GM19239 (cell line): ENCODE measurements around the gene MPEG1.

Source experiments
- DNase-seq: peaks from one replicate; pipeline ENCODE4 v3.0.0; 2011; ENCODE audit warnings: low spot score; ENCODE audit not compliant: insufficient read length
- FAIRE-seq: peaks from 2 replicates; lab custom pipeline; 2011; peaks lifted over from hg19 to GRCh38; lab: Jason Lieb, UNC

Gene MPEG1

GRCh38 chr11:59212744-59213631, at the start of gene MPEG1:
MPEG1 (minus strand) TSS chr11:59212927; CDS start chr11:59212865, 62 bp downstream.
- DNase-seq: no peak

GRCh38 chr11:59262177-59262818, 49.6 kb upstream of the MPEG1 start:
- no peak for FAIRE-seq
- no peak for DNase-seq

More at GRCh38 chr11:59212744-59213631, at the start of gene MPEG1:
- FAIRE-seq: no peak

GRCh38 chr11:59261150-59261549, 48.4 kb upstream of the MPEG1 start:
- FAIRE-seq (no peak), DNase-seq (no peak)

- DNase-seq: no peak
- FAIRE-seq: peak; percentile 81
Measured at GRCh38 chr11:59259867-59260475, 47.2 kb upstream of the MPEG1 start.

- no peak for FAIRE-seq
Measured at GRCh38 chr11:59259047-59259446, 46.3 kb upstream of the MPEG1 start.

GRCh38 chr11:59255281-59255680, 42.6 kb upstream of the MPEG1 start:
- no peak for FAIRE-seq
- no peak for DNase-seq

More at GRCh38 chr11:59259047-59259446, 46.3 kb upstream of the MPEG1 start:
- no peak for DNase-seq

- FAIRE-seq: no peak
Measured at GRCh38 chr11:59254286-59254685, 41.6 kb upstream of the MPEG1 start.

GRCh38 chr11:59253001-59253400, 40.3 kb upstream of the MPEG1 start:
- DNase-seq (no peak), FAIRE-seq (no peak)

More at GRCh38 chr11:59254286-59254685, 41.6 kb upstream of the MPEG1 start:
- DNase-seq: no peak

GRCh38 chr11:59249535-59249934, 36.8 kb upstream of the MPEG1 start:
- DNase-seq: no peak
- no peak for FAIRE-seq

GRCh38 chr11:59247531-59248227, 35.0 kb upstream of the MPEG1 start:
- FAIRE-seq (peak; percentile 54), DNase-seq (no peak)

GRCh38 chr11:59243633-59244032, 30.9 kb upstream of the MPEG1 start:
- FAIRE-seq (peak; percentile 42), DNase-seq (no peak)

GRCh38 chr11:59240322-59240721, 27.6 kb upstream of the MPEG1 start:
- DNase-seq: no peak
- FAIRE-seq: no peak

GRCh38 chr11:59226396-59226795, 13.7 kb upstream of the MPEG1 start:
- FAIRE-seq (no peak), DNase-seq (no peak)

- no peak for DNase-seq
- FAIRE-seq: no peak
Measured at GRCh38 chr11:59225017-59225416, 12.3 kb upstream of the MPEG1 start.

GRCh38 chr11:59224351-59224928, 11.7 kb upstream of the MPEG1 start:
- DNase-seq (no peak), FAIRE-seq (peak; percentile 91)

- FAIRE-seq: no peak
- DNase-seq: no peak
Measured at GRCh38 chr11:59223611-59224010, 10.9 kb upstream of the MPEG1 start.

- DNase-seq (no peak), FAIRE-seq (peak; percentile 72)
Measured at GRCh38 chr11:59223177-59223576, 10.4 kb upstream of the MPEG1 start.

- peak; percentile 55 for FAIRE-seq
Measured at GRCh38 chr11:59222464-59223060, 9.8 kb upstream of the MPEG1 start.

GRCh38 chr11:59221441-59221840, 8.7 kb upstream of the MPEG1 start:
- no peak for DNase-seq
- no peak for FAIRE-seq

More at GRCh38 chr11:59222464-59223060, 9.8 kb upstream of the MPEG1 start:
- DNase-seq: no peak
